ENCODE measurements around the gene PARN.

DNA sequence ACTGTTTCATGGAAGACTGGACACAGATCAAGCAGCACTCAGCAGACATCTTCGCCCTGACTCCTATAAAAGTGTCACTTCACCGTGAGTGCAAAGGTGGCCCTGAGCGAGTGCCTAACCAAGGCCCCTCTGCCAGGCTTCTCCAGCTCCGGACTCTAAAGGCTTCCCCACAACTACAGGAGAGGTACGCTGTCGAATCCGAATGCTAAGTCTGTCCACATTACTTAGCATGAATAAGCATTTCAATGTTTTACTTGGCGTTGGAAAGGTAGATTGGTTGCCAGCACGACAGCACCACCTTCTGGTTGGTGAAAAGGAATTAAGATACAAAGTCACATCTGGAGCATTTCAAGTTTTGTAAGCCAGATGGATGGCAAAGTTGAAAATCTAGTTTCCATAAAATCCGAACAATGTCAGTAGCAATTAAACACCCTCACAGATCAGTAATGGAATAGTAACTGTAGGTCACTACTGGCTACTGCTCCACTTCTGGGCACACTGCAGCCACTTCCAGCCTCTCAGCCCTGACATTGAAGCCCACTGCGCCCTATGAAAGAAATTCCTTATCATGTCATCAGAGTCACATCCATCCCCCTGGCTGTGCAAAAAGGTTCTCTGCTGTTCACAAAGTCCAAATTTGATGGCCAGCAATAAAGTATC is 100.9 kb downstream of the PARN start:
- TF ChIP-seq EZH2 (IDR thresholded peaks at IDR 0.05) (no peak), POLR2AphosphoS5 (IDR thresholded peaks at IDR 0.05; ENCODE audit: borderline replicate concordance, low read depth, low read length) (no peak)
